CD8-positive, alpha-beta memory T cell (primary cell): ENCODE results near the gene CD82. TPM values are rescaled to one million over a fixed set of nuclear protein-coding genes. Genes with fewer than 3 reads are reported as not detected.
A peak's percentile ranks its signal among the peaks of the same experiment; 100 is the strongest.

Experiments
- CTCF ChIA-PET: fragments of 350-600 bp; sonication (Branson Sonifier 250); formaldehyde crosslinking; loops from one replicate; lab custom pipeline; 2021; ENCODE audit warnings: antibody characterized with exemption; lab: Charles Lee
- POLR2A ChIA-PET: fragments of 350-600 bp; sonication (Branson Sonifier 250); formaldehyde crosslinking; loops from one replicate; lab custom pipeline; 2021; ENCODE audit warnings: antibody characterized with exemption; lab: Charles Lee
- DNase-seq, 5 donors: peaks; one replicate each; pipeline versions ENCODE4 v3.0.0 to v3.0.0-alpha.2; 2020 to 2022; ENCODE audit warnings: mixed read lengths in 1 of 5
- H3K27ac ChIP-seq: one replicate; pipeline ENCODE4 v1.7.0; 2013; ENCODE audit warnings: low read depth, mild to moderate bottlenecking, low read length, moderate library complexity
- H3K27me3 ChIP-seq: 2 replicates; pipeline ENCODE4 v1.7.0; 2013; ENCODE audit warnings: low read length, mild to moderate bottlenecking; ENCODE audit not compliant: insufficient read depth, poor library complexity, severe bottlenecking
- H3K36me3 ChIP-seq: 2 replicates; pipeline ENCODE4 v1.7.0; 2013; ENCODE audit warnings: mild to moderate bottlenecking, low read length, moderate library complexity; ENCODE audit not compliant: insufficient read depth
- H3K4me1 ChIP-seq: 2 replicates; pipeline ENCODE4 v1.7.0; 2013; ENCODE audit warnings: mild to moderate bottlenecking, low read length, moderate library complexity; ENCODE audit not compliant: insufficient read depth
- H3K4me3 ChIP-seq: 2 replicates; pipeline ENCODE4 v1.7.0; 2013; ENCODE audit warnings: mild to moderate bottlenecking, low read length
- H3K9me3 ChIP-seq: 2 replicates; pipeline ENCODE4 v1.7.0; 2013; ENCODE audit warnings: mild to moderate bottlenecking, low read length
- H3K27ac Mint-ChIP-seq, 8 donors: one replicate each; pipeline ENCODE4 v1.8.0; 2020 to 2021; ENCODE audit warnings: mixed read lengths in 8 of 8, mild to moderate bottlenecking in 6 of 8, inconsistent platforms in 3 of 8, moderate library complexity in 3 of 8
- H3K27me3 Mint-ChIP-seq, 2 donors: one replicate each; pipeline ENCODE4 v1.8.0; 2020 to 2021; ENCODE audit warnings: mixed read lengths in 2 of 2, mild to moderate bottlenecking in 1 of 2, moderate library complexity in 1 of 2
- H3K36me3 Mint-ChIP-seq, 3 donors: one replicate each; pipeline ENCODE4 v1.8.0; 2020 to 2021; ENCODE audit warnings: mixed read lengths in 3 of 3, inconsistent platforms in 1 of 3, mild to moderate bottlenecking in 1 of 3
- H3K4me1 Mint-ChIP-seq, 3 donors: one replicate each; pipeline ENCODE4 v1.8.0; 2020 to 2021; ENCODE audit warnings: mixed read lengths in 3 of 3, inconsistent platforms in 1 of 3, mild to moderate bottlenecking in 1 of 3
- H3K4me3 Mint-ChIP-seq, 7 donors: one replicate each; pipeline ENCODE4 v1.8.0; 2020 to 2021; ENCODE audit warnings: mixed read lengths in 7 of 7, mild to moderate bottlenecking in 6 of 7, moderate library complexity in 4 of 7, inconsistent platforms in 2 of 7
- H3K9me3 Mint-ChIP-seq, 5 donors: one replicate each; pipeline ENCODE4 v1.8.0; 2020 to 2022; ENCODE audit warnings: mixed read lengths in 5 of 5, mild to moderate bottlenecking in 3 of 5, moderate library complexity in 2 of 5, inconsistent platforms in 1 of 5
- polyA plus RNA-seq: library from polyadenylated mRNA; unstranded; fragments of 300-500 nt; fragmentation: Illumina TruSeq; gene quantifications from one replicate; pipeline ENCODE4 v1.2.3, GENCODE V29; 2021
- total RNA-seq, 2 experiments: library from RNA; stranded (reverse); gene quantifications; one replicate each; pipeline ENCODE4 v1.2.3, GENCODE V29; 2021

CD82 gene
- total and polyA plus RNA-seq, 3 experiments from 2014 or later: 131 to 388 (median 356) TPM

DNA sequence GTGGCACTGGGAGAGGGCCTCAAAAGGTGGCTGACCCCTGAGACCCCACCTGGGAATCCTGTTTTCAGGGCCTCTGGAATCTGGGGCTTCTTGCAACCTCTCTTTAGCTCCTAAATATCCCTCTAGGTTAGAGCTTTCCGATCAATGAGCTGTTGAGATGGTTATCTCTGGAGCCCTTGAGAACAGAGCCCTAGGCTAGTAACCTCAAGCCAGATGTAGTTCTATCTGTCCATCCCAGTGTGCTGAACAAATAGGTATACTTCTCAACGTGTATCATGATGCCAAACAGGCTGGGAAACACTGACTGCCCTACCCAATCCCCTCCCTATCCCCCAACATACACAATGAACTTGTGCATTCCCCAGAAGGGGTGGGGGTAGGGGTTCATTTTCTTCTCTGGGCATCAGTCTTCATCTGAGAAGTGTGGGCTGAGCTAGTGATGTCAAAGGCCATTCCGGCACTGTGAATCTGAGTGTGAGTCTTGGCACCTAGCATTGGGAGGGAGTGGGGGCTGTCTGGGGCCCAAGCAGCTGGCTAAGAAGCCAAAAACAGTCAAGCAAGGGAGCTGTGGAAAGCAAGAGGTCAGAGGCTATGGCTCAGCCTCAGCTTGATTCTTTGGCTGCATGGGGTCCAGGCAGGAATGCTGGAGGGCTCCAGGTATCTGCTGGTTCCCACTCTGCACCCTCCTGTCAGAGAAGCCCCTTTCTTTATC is 17.3 kb downstream of the CD82 start:
- Mint-ChIP-seq H3K27me3 (no peaks in the 10 kb centered on the region), H3K36me3 (peaks cover 9 to 54% (median 20%) of the 10 kb centered on the region in 3 donors), H3K27ac (peak overlapping the region in 5 of 8 donors; percentile 29 to 96 (median 75)), H3K4me1 (peaks cover 13 to 42% (median 34%) of the 10 kb centered on the region in 3 donors), H3K4me3 (no peak overlapping the region), H3K9me3 (peaks cover 0 to 2% (median 0%) of the 10 kb centered on the region in 5 donors)
- no peaks in the 10 kb centered on the region for H3K27me3 ChIP-seq
- peaks cover 7% of the 10 kb centered on the region for H3K36me3 ChIP-seq
- H3K9me3 ChIP-seq: no peaks in the 10 kb centered on the region
- CTCF ChIA-PET: interaction anchor here (0.6 to 1.4 kb wide), 3 partner anchors 10 to 70 kb away, joined by 3 read pairs; no protein-coding TSS in a partner anchor
- H3K4me3 ChIP-seq: no peak overlapping the region
- DNase-seq: no peak
- POLR2A ChIA-PET: interaction anchor here (0.7 kb wide), 1 partner anchor 14 kb away, joined by 3 read pairs; no protein-coding TSS in a partner anchor
- peaks cover 24% of the 10 kb centered on the region for H3K4me1 ChIP-seq
- no peak overlapping the region for H3K27ac ChIP-seq

DNA sequence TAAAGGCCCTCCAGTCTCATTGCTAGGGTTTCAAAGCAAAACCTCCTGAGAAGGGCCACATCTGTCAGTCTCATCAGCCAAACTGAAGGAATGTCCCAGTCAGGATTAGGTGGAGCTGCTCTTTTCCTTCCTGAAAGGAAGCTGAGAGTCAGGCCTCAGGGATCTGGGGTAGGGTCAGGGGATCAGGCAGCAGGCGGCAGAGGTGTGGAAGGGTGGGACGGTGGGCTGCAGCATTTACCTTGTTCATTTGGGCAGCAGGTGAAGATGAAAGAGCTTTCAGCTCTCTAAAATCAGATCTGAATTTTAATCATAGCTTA is 17.8 kb downstream of the CD82 start:
- Mint-ChIP-seq H3K36me3 (peaks cover 10 to 58% (median 20%) of the 10 kb centered on the region in 3 donors), H3K9me3 (peaks cover 0 to 2% (median 0%) of the 10 kb centered on the region in 5 donors), H3K27ac (peak overlapping the region in 6 of 8 donors; percentile 29 to 90 (median 74)), H3K27me3 (no peaks in the 10 kb centered on the region), H3K4me1 (peaks cover 12 to 37% (median 31%) of the 10 kb centered on the region in 3 donors), H3K4me3 (no peak overlapping the region)
- Histone ChIP-seq H3K36me3 (peaks cover 7% of the 10 kb centered on the region), H3K4me3 (no peak overlapping the region), H3K27me3 (no peaks in the 10 kb centered on the region), H3K9me3 (no peaks in the 10 kb centered on the region), H3K27ac (no peak overlapping the region), H3K4me1 (peaks cover 19% of the 10 kb centered on the region)
- DNase-seq: no peak
- ChIA-PET CTCF (interaction anchor here (0.6 to 1.7 kb wide), 4 partner anchors 9 to 70 kb away, joined by 3 to 5 read pairs (median 3); no protein-coding TSS in a partner anchor), POLR2A (interaction anchor here (0.7 kb wide), 1 partner anchor 15 kb away, joined by 3 read pairs; no protein-coding TSS in a partner anchor)

DNA sequence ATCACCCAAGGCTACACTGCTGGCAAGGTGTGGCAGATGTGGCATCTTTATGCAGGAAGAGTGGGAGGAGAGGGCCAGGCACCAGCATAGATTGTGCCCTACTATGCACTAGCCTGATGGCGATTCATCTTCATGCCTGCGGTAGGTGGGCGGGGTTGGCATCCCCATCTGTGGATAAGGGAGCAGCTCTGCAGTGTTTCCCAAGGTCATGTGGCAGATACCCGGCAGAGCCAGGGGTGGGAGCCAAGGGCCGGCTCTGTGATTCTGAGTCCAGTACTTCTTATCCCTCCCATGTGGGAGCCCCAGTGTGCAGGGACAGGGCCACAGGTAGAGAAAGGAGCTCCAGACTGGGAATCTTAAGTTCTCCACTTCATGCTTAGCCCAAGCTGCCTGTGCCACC is 20.0 kb downstream of the CD82 start:
- Mint-ChIP-seq H3K36me3 (peaks cover 17 to 65% (median 20%) of the 10 kb centered on the region in 3 donors), H3K4me3 (no peak overlapping the region), H3K9me3 (peaks cover 0 to 2% (median 0%) of the 10 kb centered on the region in 5 donors), H3K4me1 (peaks cover 6 to 31% (median 22%) of the 10 kb centered on the region in 3 donors), H3K27ac (peak overlapping the region in 3 of 8 donors; percentile 27 to 63 (median 47)), H3K27me3 (no peaks in the 10 kb centered on the region)
- Histone ChIP-seq H3K4me1 (peaks cover 5% of the 10 kb centered on the region), H3K27ac (no peak overlapping the region), H3K9me3 (no peaks in the 10 kb centered on the region), H3K36me3 (peaks cover 7% of the 10 kb centered on the region), H3K27me3 (no peaks in the 10 kb centered on the region), H3K4me3 (no peak overlapping the region)
- CTCF ChIA-PET: interaction anchor here (1.0 kb wide), 1 partner anchor 31 kb away, joined by 3 read pairs; no protein-coding TSS in a partner anchor
- DNase-seq: no peak
- POLR2A ChIA-PET: no interaction called here

DNA sequence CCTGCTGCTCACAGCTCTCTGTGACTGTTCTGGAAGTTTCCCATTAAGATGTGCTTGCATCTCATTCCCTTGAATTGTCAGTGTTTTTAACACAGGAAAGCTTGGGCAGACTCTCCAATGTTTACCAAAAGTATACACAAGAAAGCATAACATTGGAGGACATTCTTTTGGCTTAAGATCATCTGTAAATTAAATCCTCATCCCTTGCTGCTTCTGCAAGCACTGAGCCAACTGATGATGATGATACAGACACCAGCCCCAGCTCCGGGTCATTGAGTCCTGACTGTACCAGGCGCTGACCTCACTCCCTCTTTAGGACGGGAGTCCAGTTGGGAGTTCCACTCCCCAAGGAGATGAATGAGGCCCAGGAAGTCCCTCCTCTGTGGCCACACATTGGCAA is 23.8 kb downstream of the CD82 start:
- CTCF ChIA-PET: no interaction called here

DNA sequence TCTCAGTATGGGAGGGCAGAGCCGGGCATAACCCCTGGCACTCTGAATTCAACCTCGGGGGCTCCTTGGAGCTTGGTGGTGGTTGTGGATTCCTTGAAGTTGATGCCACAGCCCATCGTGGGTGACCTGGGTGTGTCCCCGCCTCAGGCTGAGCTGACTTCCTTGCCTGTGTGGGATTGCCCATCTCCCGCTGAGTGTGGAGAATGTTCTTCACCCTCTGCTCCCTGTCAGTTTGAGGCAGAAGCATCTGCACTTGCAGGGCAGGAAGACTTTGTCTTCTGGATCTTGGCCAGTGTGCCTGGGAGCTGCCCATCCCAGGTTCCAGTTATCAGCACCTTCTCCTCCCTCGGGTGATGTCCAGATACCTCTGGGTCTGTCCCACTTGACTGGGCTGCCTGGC is 25.3 kb downstream of the CD82 start:
- H3K27ac Mint-ChIP-seq: peak overlapping the region in 3 of 8 donors; percentile 3 to 81 (median 17)
- CTCF ChIA-PET: interaction anchor here (1.0 to 2.1 kb wide), 3 partner anchors 26 to 35 kb away, joined by 3 to 8 read pairs (median 3); no protein-coding TSS in a partner anchor

More for the DNA sequence above, 23.8 kb downstream of the CD82 start:
- no peaks in the 10 kb centered on the region for H3K27me3 Mint-ChIP-seq
- no peak for DNase-seq
- POLR2A ChIA-PET: no interaction called here
- H3K27ac Mint-ChIP-seq: peak overlapping the region in 3 of 8 donors; percentile 29 to 48 (median 47)
- Histone ChIP-seq H3K36me3 (no peaks in the 10 kb centered on the region), H3K4me1 (peaks cover 9% of the 10 kb centered on the region), H3K27ac (no peak overlapping the region), H3K4me3 (no peak overlapping the region), H3K27me3 (no peaks in the 10 kb centered on the region), H3K9me3 (no peaks in the 10 kb centered on the region)
- H3K4me3 Mint-ChIP-seq: no peak overlapping the region
- H3K9me3 Mint-ChIP-seq: no peaks in the 10 kb centered on the region
- peaks cover 7 to 54% (median 16%) of the 10 kb centered on the region in 3 donors for H3K36me3 Mint-ChIP-seq
- peaks cover 10 to 38% (median 32%) of the 10 kb centered on the region in 3 donors for H3K4me1 Mint-ChIP-seq

DNA sequence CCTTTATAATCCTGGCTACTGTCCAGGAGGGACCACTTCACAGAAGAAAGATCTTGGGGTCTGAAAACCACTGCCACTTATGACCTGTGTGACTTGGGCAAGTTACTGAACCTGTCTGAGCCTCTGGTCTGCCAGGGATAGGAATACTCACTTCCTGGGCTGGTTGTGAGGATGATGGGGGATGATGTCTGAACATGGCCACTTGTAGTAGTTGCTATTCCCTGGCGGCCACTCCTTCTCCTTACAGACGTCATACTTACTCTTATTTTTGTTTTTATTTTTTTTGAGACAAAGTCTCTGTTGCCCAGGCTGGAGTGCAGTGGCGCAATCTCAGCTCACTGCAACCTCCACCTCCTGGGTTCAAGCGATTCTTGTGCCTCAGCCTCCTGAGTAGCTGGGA is 26.1 kb downstream of the CD82 start:
- H3K4me1 Mint-ChIP-seq: peaks cover 22 to 55% (median 48%) of the 10 kb centered on the region in 3 donors
- H3K4me3 Mint-ChIP-seq: no peak overlapping the region
- H3K36me3 ChIP-seq: no peaks in the 10 kb centered on the region
- no peaks in the 10 kb centered on the region for H3K9me3 Mint-ChIP-seq
- no peaks in the 10 kb centered on the region for H3K27me3 ChIP-seq
- ChIA-PET POLR2A (no interaction called here), CTCF (interaction anchor here (1.0 to 2.1 kb wide), 4 partner anchors 21 to 35 kb away, joined by 3 to 8 read pairs (median 3); no protein-coding TSS in a partner anchor)
- H3K27ac Mint-ChIP-seq: peak overlapping the region; percentile 29 to 84 (median 64)
- H3K27me3 Mint-ChIP-seq: no peaks in the 10 kb centered on the region
- H3K9me3 ChIP-seq: no peaks in the 10 kb centered on the region
- H3K36me3 Mint-ChIP-seq: peaks cover 7 to 41% (median 16%) of the 10 kb centered on the region in 3 donors
- peaks cover 32% of the 10 kb centered on the region for H3K4me1 ChIP-seq
- no peak overlapping the region for H3K27ac ChIP-seq
- no peak overlapping the region for H3K4me3 ChIP-seq
- no peak for DNase-seq

More for the DNA sequence above, 25.3 kb downstream of the CD82 start:
- POLR2A ChIA-PET: no interaction called here
- no peaks in the 10 kb centered on the region for H3K9me3 ChIP-seq
- H3K36me3 ChIP-seq: no peaks in the 10 kb centered on the region
- peaks cover 24% of the 10 kb centered on the region for H3K4me1 ChIP-seq
- H3K36me3 Mint-ChIP-seq: peaks cover 7 to 46% (median 16%) of the 10 kb centered on the region in 3 donors
- peaks cover 15 to 47% (median 41%) of the 10 kb centered on the region in 3 donors for H3K4me1 Mint-ChIP-seq
- no peaks in the 10 kb centered on the region for H3K27me3 Mint-ChIP-seq
- H3K27ac ChIP-seq: no peak overlapping the region
- H3K27me3 ChIP-seq: no peaks in the 10 kb centered on the region
- H3K4me3 Mint-ChIP-seq: no peak overlapping the region
- DNase-seq: no peak
- no peaks in the 10 kb centered on the region for H3K9me3 Mint-ChIP-seq
- no peak overlapping the region for H3K4me3 ChIP-seq

DNA sequence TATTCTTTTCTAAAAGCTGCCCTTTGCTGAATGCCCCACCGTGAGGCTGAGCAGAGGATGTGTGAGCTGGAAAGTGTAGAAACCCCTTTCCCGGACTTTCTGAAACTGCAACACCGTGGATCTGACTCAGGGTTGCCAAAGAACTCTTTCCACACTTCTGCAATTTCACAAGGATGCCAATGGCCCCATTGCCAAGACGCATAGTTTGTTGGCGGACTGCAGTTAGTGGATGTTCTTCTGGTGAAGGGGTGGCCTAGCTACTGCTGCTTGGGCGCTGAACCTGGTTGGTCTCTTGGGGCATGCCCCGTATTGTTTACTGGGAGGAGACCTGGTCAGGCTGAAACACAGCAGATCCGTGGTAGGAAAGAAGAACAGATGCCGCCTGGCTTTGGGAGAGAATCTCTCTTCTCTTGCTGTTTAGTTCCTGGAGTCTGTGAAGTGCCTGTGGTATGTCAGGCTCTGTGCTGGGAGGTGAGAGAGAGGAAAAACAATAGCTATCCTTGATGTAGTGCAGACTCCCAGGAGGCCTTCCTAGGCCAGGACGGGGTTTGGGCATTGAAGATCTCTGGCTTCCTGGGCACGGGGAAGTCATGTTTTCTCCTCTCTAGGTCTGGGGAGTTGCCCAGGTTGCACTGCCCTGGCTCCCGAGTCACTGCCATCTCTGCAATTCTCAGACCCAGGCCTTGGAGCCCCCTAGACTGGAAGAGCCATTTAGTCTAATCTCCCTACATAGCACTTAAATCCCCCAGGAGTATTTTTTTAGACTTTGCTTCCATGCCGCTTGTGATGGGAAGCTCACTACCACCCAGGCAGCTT is 26.9 kb downstream of the CD82 start:
- H3K36me3 ChIP-seq: no peaks in the 10 kb centered on the region
- no peak overlapping the region for H3K4me3 Mint-ChIP-seq
- POLR2A ChIA-PET: no interaction called here
- no peaks in the 10 kb centered on the region for H3K27me3 ChIP-seq
- CTCF ChIA-PET: interaction anchor here (1.0 to 1.3 kb wide), 5 partner anchors 9 to 28 kb away, joined by 3 read pairs; no protein-coding TSS in a partner anchor
- peaks cover under 1 to 33% (median 11%) of the 10 kb centered on the region in 3 donors for H3K36me3 Mint-ChIP-seq
- no peaks in the 10 kb centered on the region for H3K9me3 Mint-ChIP-seq
- H3K9me3 ChIP-seq: no peaks in the 10 kb centered on the region
- H3K4me1 Mint-ChIP-seq: peaks cover 28 to 63% (median 49%) of the 10 kb centered on the region in 3 donors
- peak overlapping the region in 7 of 8 donors; percentile 8 to 88 (median 64) for H3K27ac Mint-ChIP-seq
- H3K4me3 ChIP-seq: no peak overlapping the region
- DNase-seq: no peak
- no peak overlapping the region for H3K27ac ChIP-seq
- H3K4me1 ChIP-seq: peaks cover 40% of the 10 kb centered on the region
- no peaks in the 10 kb centered on the region for H3K27me3 Mint-ChIP-seq
